Neuronal stem cell (in vitro differentiated cells): Measurements from ENCODE around the gene TUSC7.

Experiments
- DNase-seq: peaks from one replicate; pipeline ENCODE4 v3.0.0-alpha.2; 2013; ENCODE audit warnings: low spot score
- H2AFZ ChIP-seq: one replicate; pipeline ENCODE4 v1.6.1; 2013; ENCODE audit warnings: mild to moderate bottlenecking, low read length, inconsistent platforms
- H2AK5ac ChIP-seq: 2 replicates; pipeline ENCODE4 v1.6.1; 2013; ENCODE audit warnings: low read depth, mild to moderate bottlenecking, inconsistent platforms, low read length, moderate library complexity, mixed read lengths
- H2BK120ac ChIP-seq: 2 replicates; pipeline ENCODE4 v1.6.1; 2013; ENCODE audit warnings: low read depth, mild to moderate bottlenecking, inconsistent platforms, low read length, moderate library complexity, mixed read lengths
- H2BK12ac ChIP-seq: one replicate; pipeline ENCODE4 v1.6.1; 2013; ENCODE audit warnings: low read length, inconsistent platforms
- H2BK15ac ChIP-seq: 2 replicates; pipeline ENCODE4 v1.6.1; 2013; ENCODE audit warnings: mild to moderate bottlenecking, low read length, inconsistent platforms, mixed read lengths
- H2BK5ac ChIP-seq: one replicate; pipeline ENCODE4 v1.6.1; 2013; ENCODE audit warnings: inconsistent platforms, mild to moderate bottlenecking, low read length, moderate library complexity
- H3K14ac ChIP-seq: one replicate; pipeline ENCODE4 v1.6.1; 2013; ENCODE audit warnings: low read length, inconsistent platforms
- H3K18ac ChIP-seq: 2 replicates; pipeline ENCODE4 v1.6.1; 2013; ENCODE audit warnings: low read length, inconsistent platforms
- H3K23ac ChIP-seq: 2 replicates; pipeline ENCODE4 v1.6.1; 2013; ENCODE audit warnings: low read depth, mild to moderate bottlenecking, mixed read lengths, low read length, inconsistent platforms; ENCODE audit not compliant: poor library complexity
- H3K27ac ChIP-seq: replicated peaks from 3 replicates; pipeline ENCODE4 v1.5.1; 2013; ENCODE audit warnings: low read length, inconsistent platforms
- H3K27me3 ChIP-seq, 3 experiments: 2 replicates each; pipeline ENCODE4 v1.6.1; 2013; ENCODE audit warnings: low read length in 3 of 3, mild to moderate bottlenecking in 2 of 3, inconsistent platforms in 1 of 3, low read depth in 1 of 3, mixed read lengths in 1 of 3, moderate library complexity in 1 of 3; ENCODE audit not compliant: control insufficient read depth in 3 of 3, insufficient read depth in 3 of 3
- H3K36me3 ChIP-seq, 2 donors: replicated peaks in 1 of 2; 2 replicates each; pipeline ENCODE4 v1.6.1; 2013; ENCODE audit warnings: low read length in 2 of 2; ENCODE audit not compliant: control insufficient read depth in 2 of 2, insufficient read depth in 2 of 2
- H3K4ac ChIP-seq: 2 replicates; pipeline ENCODE4 v1.6.1; 2013; ENCODE audit warnings: inconsistent platforms, mild to moderate bottlenecking, low read length, moderate library complexity
- H3K4me1 ChIP-seq, 2 donors: 1 replicate in 1 of 2; 2 replicates in 1 of 2; pipeline ENCODE4 v1.6.1; 2013; ENCODE audit warnings: low read length in 2 of 2, low read depth in 1 of 2; ENCODE audit not compliant: control insufficient read depth in 2 of 2, insufficient read depth in 1 of 2
- H3K4me2 ChIP-seq: one replicate; pipeline ENCODE4 v1.6.1; 2013; ENCODE audit warnings: mild to moderate bottlenecking, low read length, inconsistent platforms; ENCODE audit not compliant: insufficient read depth, poor library complexity, severe bottlenecking
- H3K4me3 ChIP-seq, 2 donors: 2 replicates each; pipeline ENCODE4 v1.5.1; 2013; ENCODE audit warnings: low read length in 2 of 2, mild to moderate bottlenecking in 2 of 2, inconsistent platforms in 1 of 2, moderate library complexity in 1 of 2
- H3K79me1 ChIP-seq: one replicate; pipeline ENCODE4 v1.6.1; 2013; ENCODE audit warnings: low read depth, mild to moderate bottlenecking, inconsistent platforms, low read length, moderate library complexity
- H3K9ac ChIP-seq: one replicate; pipeline ENCODE4 v1.6.1; 2013; ENCODE audit warnings: mild to moderate bottlenecking, low read depth, low read length, inconsistent platforms; ENCODE audit not compliant: poor library complexity
- H3K9me3 ChIP-seq, 2 donors: replicated peaks in 1 of 2; 2 replicates each; pipeline versions ENCODE3 to v1.6.1; 2013; ENCODE audit warnings: low read length in 2 of 2, mild to moderate bottlenecking in 2 of 2, inconsistent platforms in 1 of 2, low read depth in 1 of 2, mixed read lengths in 1 of 2, moderate library complexity in 1 of 2; ENCODE audit not compliant: control insufficient read depth in 2 of 2, insufficient read depth in 1 of 2
- H4K8ac ChIP-seq: one replicate; pipeline ENCODE4 v1.6.1; 2013; ENCODE audit warnings: low read depth, mild to moderate bottlenecking, inconsistent platforms, low read length, moderate library complexity
- H4K91ac ChIP-seq: one replicate; pipeline ENCODE4 v1.6.1; 2013; ENCODE audit warnings: low read length, low read depth, mild to moderate bottlenecking, inconsistent platforms; ENCODE audit not compliant: poor library complexity
- WGBS, 2 donors: extraction: QIAGEN DNeasy Blood & Tissue Kit; methylation state at CpG; one replicate each; pipeline ENCODE4 v1.1.7; 2013; ENCODE audit warnings: missing lambda C conversion rate in 2 of 2, mixed read lengths in 1 of 2; ENCODE audit not compliant: insufficient read length in 2 of 2, insufficient replicate concordance in 1 of 2; ENCODE audit errors: extremely low coverage in 2 of 2; 5-methylcytosine and 5-hydroxymethylcytosine counted together

TUSC7 gene

GRCh38 chr3:116749388-116749787 is 39.8 kb downstream of the TUSC7 start:
- H3K9ac ChIP-seq, result no peak overlapping the region
- no peaks in the 10 kb centered on the region for H3K9me3 ChIP-seq
- no peak overlapping the region for H2BK5ac ChIP-seq
- H3K79me1 ChIP-seq, result no peaks in the 10 kb centered on the region
- no peak overlapping the region for H3K4ac ChIP-seq
- no peak overlapping the region for H3K18ac ChIP-seq
- H4K8ac ChIP-seq, result no peak overlapping the region
- no peak overlapping the region for H2AFZ ChIP-seq
- no peak overlapping the region for H4K91ac ChIP-seq
- no peak overlapping the region for H3K14ac ChIP-seq
- no peak overlapping the region for H2BK15ac ChIP-seq
- no peak overlapping the region for H2AK5ac ChIP-seq
- no peak overlapping the region for H2BK120ac ChIP-seq
- no peak for DNase-seq
- no peak overlapping the region for H3K23ac ChIP-seq
- H3K27me3 ChIP-seq, result no peaks in the 10 kb centered on the region
- H3K36me3 ChIP-seq, result no peaks in the 10 kb centered on the region
- H2BK12ac ChIP-seq, result no peak overlapping the region
- H3K4me2 ChIP-seq, result no peak overlapping the region
- no CpG with 5 or more reads among the region's 3 CpGs for WGBS, 2 donors
- H3K4me3 ChIP-seq, result no peak overlapping the region
- H3K4me1 ChIP-seq, result no peaks in the 10 kb centered on the region
- H3K27ac ChIP-seq, result no peak overlapping the region

- Histone ChIP-seq H2BK15ac (no peak overlapping the region), H3K4ac (no peak overlapping the region), H3K14ac (no peak overlapping the region), H3K27ac (no peak overlapping the region), H4K8ac (no peak overlapping the region), H2AFZ (no peak overlapping the region), H3K4me1 (peaks cover 0 to 12% of the 10 kb centered on the region in 2 donors), H3K27me3 (no peaks in the 10 kb centered on the region), H3K9ac (no peak overlapping the region), H2BK120ac (no peak overlapping the region), H3K79me1 (no peaks in the 10 kb centered on the region), H2BK12ac (no peak overlapping the region), H4K91ac (no peak overlapping the region), H3K9me3 (no peaks in the 10 kb centered on the region), H3K4me2 (no peak overlapping the region), H2AK5ac (no peak overlapping the region), H3K36me3 (no peaks in the 10 kb centered on the region), H3K18ac (no peak overlapping the region), H3K4me3 (no peak overlapping the region), H3K23ac (no peak overlapping the region), H2BK5ac (no peak overlapping the region)
- no peak for DNase-seq
- WGBS, 2 donors, result no CpG with 5 or more reads among the region's 2 CpGs
Measured at GRCh38 chr3:116757315-116757714, 47.7 kb downstream of the TUSC7 start.

GRCh38 chr3:116759316-116759715 is 49.7 kb downstream of the TUSC7 start:
- no peak overlapping the region for H3K9ac ChIP-seq
- no peak overlapping the region for H3K4me3 ChIP-seq
- H4K8ac ChIP-seq, result no peak overlapping the region
- peaks cover 0 to 12% of the 10 kb centered on the region in 2 donors for H3K4me1 ChIP-seq
- no peak overlapping the region for H3K27ac ChIP-seq
- no peak overlapping the region for H2BK120ac ChIP-seq
- no peaks in the 10 kb centered on the region for H3K79me1 ChIP-seq
- H3K27me3 ChIP-seq, result no peaks in the 10 kb centered on the region
- H3K23ac ChIP-seq, result no peak overlapping the region
- H2BK5ac ChIP-seq, result no peak overlapping the region
- DNase-seq, result no peak
- no peak overlapping the region for H3K14ac ChIP-seq
- no peak overlapping the region for H3K18ac ChIP-seq
- no peak overlapping the region for H2AK5ac ChIP-seq
- H3K4me2 ChIP-seq, result no peak overlapping the region
- no peak overlapping the region for H4K91ac ChIP-seq
- no peak overlapping the region for H2BK12ac ChIP-seq
- H2BK15ac ChIP-seq, result no peak overlapping the region
- H3K36me3 ChIP-seq, result no peaks in the 10 kb centered on the region
- WGBS, 2 donors, result no CpG with 5 or more reads among the region's 1 CpG
- no peaks in the 10 kb centered on the region for H3K9me3 ChIP-seq
- no peak overlapping the region for H3K4ac ChIP-seq
- no peak overlapping the region for H2AFZ ChIP-seq
